ENCODE measurements around the gene NENF.

NENF gene

DNA sequence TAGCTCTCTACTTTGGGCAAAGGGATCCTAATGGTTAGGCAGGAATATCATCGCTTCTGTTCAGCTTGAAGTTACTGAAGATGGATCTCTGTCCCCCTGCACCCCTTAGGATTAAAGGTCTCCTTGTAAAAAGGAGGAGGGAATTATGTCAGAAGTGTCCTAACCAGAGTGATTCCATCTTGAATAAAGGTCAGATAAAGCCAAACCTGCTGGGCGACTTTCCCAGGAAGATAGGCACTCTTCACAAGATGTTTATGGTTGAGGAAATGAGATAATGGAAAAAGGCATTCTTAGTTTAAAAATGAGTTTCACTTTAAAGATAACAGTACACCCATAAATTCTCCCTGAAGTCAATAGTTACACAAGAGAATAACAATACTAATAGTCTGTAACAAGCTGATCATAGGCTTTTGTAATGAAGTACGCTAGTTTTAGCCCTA, 1.7 kb upstream of the NENF start:
- FAIRE-seq: no peak

DNA sequence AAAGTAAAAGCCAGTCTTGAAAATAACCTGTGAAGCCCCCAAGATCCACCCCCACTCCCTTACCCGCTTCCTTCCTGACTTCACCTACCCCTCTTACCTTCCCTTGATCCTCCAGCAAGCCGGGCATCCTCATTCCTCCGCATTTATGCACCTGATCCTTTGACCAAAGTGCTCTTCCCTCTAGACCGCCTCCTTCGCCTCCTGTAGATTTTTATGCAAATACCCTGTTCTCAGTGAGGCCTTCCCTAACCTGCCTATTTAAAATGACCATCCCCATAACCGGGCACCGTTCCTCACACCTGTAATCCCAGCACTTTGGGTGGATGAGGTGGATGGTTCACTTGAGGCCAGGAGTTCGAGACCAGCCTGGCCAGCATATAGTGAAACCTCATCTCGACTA, 1.1 kb upstream of the NENF start:
- FAIRE-seq: no peak
- DNase-seq (ENCODE audit: low spot score): no peak

More for the DNA sequence above, 1.7 kb upstream of the NENF start:
- no peak for DNase-seq (ENCODE audit: low spot score)

DNA sequence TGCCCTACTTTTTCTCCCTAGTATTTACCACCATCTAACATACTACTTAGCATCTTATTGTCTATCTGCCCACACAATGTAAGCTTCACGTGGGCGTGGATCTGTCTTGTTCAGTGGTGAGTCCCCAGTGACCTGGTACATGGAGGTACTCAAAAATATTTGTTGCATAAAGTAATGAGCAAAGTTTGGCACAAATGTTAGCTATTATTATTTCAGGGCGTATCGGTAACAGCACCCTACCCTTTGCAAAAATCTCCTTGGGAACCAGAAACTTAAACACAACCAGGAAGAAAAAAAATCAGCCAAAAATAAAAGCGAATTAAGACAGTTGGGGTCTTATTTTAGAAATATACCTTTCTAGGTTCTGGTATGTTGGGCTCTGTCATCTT, 454 bp upstream of the NENF start:
- no peak for DNase-seq (ENCODE audit: low spot score)
- FAIRE-seq: no peak

DNA sequence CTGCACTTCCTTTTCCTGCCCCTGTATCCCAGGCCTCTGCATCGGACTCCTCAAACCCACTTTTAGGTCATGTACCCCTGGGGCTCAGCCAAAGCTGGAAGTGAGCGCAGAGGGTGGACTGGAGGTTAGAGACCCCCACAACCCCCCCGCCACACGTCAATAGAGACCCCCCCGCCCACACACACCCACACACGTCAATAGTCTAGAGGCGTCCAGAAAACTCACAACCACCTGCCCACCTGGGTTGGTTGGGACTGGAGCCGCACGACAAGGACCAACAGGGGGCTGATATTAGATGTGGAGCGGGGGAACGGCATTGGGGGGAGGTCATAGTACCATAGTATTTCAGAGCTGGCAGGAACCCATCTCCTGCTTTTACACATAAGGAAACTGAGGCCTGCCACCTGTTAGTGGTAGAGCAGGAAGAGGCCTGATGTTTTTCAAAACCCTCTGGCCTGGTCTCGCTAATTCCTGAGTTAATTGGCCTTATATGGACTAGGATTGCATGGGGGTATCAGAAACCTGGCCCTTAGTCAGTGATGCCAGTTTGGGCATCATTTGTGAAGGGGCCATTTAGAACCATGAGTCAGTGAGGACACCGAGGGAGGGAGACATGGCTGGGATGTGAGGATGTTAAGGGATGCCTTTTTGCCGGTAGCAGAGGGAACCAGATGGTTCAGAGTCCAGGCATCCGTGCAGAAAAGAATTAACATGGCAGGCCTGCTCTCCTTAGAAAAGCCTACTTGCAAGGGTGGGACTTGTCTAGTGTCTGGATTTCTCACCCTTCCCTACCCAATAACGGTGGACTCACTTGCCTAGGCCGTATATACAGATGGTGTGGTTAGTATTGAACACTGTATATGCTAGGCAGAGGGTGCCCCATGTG, 1.1 kb downstream of the NENF start:
- no peak for FAIRE-seq
- DNase-seq (ENCODE audit: low spot score): no peak

DNA sequence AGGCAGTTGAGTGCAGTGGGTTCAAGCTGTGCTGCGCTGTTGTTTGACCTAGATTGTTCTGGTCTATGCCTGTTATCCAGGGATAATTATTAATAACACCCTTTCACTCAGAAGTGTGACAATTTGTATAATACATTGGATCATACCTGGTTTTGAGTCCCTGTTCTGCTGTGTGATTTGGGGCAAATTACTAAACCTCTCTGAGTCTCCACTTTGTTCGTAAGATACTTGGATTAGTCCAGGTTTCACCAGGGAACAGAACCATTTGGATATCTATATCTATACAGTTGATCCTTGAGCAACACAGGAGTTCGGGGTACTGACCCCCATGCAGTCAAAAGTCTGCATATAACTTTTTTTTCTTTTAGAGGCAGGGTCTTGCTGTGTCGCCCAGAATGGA, 2.3 kb downstream of the NENF start:
- FAIRE-seq: no peak

DNA sequence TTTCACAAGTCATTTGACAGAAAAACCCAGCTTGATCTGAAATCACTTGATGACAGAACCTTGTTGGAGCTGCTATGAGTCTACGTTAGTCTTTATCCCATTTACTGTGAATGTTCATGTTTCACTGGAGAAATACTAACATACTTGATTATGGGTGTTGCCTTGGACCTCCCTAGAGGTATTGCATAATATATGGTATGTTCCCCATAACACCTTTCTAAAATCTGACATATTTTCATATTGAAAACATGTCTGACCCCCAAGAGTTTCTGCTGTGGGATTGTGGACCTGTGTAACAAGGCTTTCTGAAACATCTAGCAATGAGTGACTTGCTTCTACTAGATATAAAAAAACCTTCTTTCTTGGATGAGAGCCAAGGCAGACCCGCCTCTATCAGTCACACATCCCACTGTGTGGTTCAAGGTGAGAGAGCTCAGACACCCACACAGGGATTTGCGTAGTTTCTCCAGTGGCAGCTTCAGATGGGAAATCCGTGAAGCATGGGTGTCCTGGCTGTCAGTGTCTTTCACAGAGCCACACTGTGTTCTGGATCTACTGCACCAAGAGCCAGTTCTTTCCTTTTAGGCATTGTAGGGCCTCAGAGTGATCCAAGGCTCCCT, 4.6 kb downstream of the NENF start:
- FAIRE-seq (no peak), DNase-seq (ENCODE audit: low spot score) (no peak)

More for the DNA sequence above, 2.3 kb downstream of the NENF start:
- no peak for DNase-seq (ENCODE audit: low spot score)

DNA sequence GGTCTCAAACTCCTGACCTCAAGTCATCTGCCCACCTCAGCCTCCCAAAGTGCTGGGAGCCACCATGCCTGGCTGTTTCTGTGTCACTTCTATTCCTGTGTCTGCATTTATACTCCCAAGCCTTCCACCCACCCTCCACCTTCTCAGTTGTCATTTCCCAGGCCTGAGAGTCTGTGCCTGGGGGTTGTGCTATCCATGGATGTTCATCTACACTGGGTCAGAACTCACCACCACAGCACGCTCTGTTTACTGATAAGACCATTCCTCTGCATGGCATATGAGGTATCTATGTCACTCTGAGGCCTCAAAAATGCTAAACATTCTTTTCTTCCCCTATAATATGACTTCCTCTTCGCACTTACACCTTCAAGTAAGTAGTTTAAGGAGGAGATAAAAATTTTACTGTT, 6.1 kb downstream of the NENF start:
- DNase-seq (ENCODE audit: low spot score) (no peak), FAIRE-seq (no peak)

DNA sequence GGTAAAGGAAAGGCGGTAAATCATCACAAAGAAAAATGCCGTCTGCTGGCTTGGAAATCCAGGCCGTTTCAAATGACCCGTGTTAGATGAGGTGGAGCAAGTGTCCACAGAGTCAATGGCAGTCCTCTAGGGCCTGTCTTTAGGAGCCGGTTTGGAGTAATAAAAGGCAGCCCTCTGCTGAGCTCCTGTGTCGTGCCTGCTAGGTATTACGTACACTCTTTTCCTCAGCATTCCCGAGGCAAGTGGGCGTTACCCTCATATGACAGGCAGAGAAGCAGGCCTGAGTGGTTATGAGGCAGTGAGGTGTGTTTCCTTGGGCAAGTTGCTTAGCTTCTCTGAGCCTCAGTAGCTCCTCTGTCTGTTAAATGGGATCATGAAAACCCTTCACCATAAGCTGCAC, 7.7 kb downstream of the NENF start:
- DNase-seq (ENCODE audit: low spot score) (no peak), FAIRE-seq (no peak)

DNA sequence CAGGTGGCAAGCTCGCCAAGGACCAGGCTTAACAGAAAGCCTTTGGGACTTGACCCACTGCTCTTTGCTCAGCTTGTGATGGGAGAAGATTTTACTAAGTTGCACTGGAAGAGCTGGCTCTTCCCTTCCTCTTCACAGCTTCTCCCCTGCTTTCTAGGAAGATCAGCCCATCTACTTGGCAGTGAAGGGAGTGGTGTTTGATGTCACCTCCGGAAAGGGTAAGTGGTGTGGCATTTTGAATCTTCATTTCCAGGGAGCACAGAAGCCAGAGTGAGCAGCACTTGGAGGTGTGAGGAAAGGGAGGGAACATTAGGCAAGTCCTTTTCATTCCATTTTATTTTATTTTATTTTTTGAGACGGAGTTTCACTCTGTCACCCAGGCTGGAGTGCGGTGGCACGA, 9.7 kb downstream of the NENF start:
- no peak for FAIRE-seq
- no peak for DNase-seq (ENCODE audit: low spot score)

DNA sequence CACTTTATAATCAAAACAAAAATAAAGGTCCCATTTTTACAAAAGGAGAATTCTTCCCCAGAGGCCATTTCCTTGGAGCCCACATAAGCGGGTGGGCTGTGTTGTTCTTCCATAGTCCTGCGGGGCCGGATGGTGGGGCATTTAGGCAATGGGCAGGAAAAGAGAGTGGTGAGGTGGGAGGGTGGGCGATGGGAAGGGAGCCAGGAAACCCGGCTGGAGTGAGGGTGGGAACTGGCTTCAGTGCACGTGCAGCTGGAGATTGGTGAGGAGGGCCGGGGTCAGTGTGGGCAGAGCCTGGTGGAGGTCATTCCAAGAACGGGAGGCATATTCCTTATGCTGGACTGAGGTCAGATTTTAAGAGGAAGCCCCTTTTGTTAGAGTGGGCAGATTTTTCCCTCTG, 13.6 kb downstream of the NENF start:
- FAIRE-seq (no peak), DNase-seq (ENCODE audit: low spot score) (no peak)

DNA sequence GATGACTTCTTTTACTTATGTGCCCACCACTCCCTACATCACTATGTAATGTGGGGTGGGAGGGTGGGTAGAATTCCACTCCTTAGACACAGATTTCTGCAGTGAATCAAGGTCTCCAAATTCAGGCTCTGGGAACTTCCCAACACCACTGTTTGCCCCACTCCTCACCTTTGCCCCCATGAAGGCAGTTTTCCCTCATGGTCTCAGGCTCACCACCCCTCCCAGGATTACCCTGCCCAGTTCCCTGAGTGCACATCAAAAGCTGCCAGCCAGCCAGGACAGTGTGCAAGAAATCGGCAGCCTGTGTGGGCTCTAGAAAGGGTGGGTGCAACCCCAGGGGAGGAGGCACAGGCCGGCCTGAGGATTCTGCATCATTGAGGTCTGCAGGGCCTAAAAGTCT, 14.8 kb downstream of the NENF start:
- FAIRE-seq (no peak), DNase-seq (ENCODE audit: low spot score) (no peak)

DNA sequence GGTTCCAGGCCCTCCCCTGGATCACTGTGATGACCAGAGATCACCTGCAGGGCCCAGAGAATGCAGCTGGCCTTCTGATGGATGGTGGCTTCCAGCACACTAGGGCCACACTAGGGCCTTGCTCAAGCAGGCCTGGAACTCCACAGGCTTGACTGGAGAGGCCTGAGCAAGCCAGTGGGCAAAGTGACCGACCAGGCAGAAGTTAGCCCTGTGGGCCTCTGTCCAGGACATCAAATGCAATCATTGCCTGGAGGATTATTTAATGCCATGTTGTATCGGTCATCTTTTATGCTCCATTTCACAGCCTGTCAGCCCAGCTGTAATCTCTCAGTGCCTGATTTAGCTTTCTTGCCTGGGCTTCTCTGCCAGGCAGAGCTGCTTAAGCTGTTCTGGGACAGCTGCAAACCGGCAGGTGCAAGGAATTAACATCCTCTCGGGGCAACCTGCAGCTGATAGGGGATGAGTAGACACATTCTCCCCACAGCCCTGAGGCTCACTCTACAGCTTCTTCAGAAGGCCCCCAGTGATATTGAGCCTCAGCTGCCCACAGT, 17.7 kb downstream of the NENF start:
- no peak for DNase-seq (ENCODE audit: low spot score)
- FAIRE-seq: no peak

DNA sequence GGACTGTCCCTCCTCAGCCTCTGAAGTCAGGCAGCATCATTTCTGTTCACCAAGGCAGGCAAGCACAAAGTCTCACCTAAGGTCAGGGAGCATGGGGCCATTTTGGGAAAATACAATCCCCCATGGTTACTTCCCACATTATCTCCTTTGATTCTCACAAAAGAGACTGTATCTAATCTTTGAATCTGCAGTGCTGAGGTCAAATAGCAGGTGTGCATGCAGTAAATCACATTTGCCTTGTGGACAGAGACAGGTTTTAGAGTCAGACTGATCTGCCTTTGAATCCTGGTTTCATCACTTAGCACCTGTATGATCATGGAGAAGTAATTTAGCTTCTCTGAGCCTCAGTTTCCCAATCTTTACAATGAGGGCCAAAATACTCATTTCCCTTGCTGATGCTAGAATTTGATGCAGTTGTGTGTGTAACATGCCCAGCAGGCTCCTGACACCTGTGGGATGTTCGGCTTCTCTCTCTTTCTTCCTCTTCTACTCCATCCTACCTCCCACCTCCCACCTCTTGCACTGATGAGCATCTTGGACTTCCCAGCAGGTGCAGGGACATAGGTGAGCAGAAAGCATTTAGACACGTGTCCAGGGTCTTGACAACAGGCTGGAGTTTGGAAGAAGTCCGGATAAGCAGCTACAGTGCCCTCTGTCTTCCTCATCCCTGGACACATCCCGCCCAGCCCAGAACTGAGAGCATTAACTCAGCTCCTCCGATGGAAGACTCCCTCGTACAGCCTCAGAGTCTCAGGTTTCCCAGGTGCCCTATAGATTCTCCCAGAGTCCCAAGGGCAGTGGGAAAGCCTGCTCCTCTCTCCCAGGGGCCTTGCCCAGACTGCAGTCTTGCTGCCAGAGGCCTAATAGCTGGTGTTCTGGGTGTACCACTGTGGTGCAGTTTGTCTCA, 18.9 kb downstream of the NENF start:
- DNase-seq (ENCODE audit: low spot score) (no peak), FAIRE-seq (no peak)

DNA sequence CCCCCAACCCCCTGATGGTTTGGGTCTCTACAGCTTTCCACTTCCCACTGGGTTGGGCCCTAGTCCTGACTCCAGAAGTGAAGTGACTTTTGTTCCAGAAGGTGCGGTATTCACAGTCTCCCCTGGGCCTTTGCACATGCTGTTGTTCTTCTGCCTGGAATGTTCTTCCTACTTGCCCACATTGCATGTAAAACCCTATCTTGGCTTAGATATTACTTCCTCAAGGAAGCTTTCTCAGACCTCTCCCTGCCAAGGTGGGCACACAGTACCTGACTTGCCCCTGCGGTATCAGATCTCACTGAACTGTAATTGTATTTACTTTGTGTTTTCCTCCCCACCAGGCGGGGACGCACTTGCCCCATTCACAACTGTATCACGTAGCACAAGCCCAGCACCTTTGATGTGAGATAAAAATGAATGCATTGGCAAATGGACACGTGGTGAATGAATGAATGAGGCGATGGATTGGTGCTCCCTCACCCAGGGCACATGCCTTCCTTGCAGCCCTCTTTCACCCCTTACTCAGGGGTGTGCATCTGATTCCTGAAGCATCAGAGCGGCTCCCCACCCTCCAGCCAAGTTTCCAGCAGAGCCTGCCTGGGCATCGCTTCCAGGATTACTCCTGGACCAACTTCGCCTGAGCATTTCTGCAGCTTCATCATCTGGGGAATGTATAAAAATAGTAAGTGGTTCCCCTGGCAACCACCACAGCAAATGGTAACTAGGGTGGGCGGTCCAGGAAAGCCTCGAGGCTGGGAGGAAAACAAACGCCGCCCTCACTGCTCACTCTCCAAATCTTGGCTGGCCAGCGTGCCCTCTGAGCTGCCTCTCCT, 19.8 kb downstream of the NENF start:
- DNase-seq (ENCODE audit: low spot score): no peak
- peak; percentile 20 for FAIRE-seq

DNA sequence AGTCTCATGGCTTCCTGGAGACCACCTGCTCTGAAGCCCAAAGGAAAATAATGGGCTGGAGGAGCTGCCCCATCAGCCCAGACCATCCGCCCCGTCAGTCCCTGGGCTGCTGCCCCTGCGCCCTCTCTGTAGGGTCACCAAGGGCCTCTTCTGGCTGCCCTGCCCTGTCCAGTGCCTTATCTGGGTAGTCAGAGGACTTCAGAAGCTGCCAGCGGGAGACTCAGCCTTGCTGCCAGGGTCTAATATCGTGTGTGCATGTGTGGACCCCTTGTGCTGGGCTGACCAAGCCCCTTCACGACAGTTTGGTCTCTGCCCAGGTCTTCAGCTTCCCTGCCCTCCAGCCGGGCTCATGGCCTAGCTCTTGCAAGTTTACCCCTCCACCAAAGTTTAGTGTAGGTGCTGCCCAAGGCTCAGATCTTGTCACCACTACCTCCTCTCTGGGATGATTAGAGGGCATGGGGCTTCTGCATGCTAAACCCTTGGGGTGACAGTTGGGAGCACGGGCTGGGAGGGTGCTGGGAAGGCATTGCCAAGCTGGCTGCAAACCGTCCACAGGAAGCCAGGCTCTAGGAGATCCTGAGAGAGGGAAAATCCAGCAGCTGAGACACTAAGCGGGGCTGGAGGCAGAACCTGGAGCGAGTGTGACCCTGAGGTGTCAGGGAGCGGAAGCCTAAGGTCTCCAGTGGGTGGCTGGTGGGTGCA, 20.6 kb downstream of the NENF start:
- no peak for DNase-seq (ENCODE audit: low spot score)
- no peak for FAIRE-seq

DNA sequence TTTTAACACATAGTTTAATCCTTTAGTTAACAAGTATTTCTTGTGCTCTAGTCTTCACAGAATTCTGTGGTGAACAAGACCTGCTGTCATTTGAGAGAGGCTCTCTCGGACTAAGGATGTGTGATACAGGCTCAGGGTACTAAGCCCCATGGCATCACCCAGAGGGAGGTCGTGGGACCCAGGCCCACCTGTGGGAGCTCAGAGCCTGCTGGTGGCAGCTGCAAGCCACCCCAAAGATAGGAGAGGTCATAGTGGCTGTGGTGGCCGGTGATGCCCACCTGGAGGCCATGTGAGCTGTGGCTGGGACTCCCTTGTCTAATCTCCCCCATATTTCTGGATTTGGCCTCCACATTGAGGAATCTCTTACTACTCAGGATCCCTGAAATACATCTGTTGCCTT, 22.0 kb downstream of the NENF start:
- FAIRE-seq (no peak), DNase-seq (ENCODE audit: low spot score) (no peak)

DNA sequence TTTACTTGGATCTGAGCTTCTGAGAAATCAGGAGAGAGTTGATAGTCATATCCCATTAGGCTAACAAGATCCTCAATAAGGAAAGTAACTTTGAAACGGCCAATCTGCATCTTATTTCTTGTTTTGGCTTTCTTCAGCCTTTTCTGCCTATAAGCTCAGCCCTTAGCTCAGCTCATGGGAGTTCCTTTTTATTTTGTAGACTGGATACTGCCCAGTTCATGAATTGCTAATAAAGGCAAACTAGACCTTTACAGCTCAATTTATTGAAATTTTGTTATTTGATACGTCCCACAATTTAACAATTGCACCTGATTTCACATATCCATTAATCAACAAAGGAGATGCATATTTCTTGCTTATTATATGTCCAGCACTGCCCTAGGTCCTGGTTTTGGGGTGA, 22.7 kb downstream of the NENF start:
- no peak for DNase-seq (ENCODE audit: low spot score)
- FAIRE-seq: no peak

DNA sequence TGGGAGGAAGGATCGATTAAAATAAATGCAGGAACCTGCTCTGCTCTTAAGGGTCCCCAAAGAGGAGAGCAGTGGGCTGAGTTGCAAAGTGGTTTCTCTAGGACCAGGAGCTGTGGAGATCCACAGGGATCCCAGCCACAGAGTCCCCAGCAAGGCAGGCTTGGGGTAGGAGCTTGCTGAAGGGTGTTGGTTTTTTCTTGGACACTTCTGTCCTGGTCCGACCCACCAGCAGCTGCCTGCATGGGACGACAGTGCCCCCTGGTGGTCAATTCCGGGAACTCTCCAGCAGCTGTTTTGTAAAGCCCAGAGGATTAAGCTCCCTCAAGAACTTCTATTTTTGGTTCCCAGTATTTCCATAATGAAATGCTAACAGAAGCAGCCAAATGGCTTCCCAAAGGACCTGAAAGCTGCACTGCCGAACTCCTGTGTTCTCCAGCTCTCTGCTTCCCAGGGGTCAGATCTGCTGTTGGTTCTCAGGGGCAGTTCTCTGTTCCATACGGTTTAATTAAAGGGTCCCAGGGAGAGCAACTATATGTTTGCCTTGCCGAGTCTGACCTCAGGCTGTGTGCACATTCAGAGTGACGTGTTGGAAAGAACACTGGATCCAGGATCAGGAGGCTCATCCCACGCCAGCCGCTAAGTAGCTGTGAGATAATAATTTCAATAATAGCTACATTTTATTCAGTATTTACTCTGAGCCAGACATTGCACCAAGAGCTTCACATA, 23.2 kb downstream of the NENF start:
- peak; percentile 81 for DNase-seq (ENCODE audit: low spot score)
- FAIRE-seq: no peak

DNA sequence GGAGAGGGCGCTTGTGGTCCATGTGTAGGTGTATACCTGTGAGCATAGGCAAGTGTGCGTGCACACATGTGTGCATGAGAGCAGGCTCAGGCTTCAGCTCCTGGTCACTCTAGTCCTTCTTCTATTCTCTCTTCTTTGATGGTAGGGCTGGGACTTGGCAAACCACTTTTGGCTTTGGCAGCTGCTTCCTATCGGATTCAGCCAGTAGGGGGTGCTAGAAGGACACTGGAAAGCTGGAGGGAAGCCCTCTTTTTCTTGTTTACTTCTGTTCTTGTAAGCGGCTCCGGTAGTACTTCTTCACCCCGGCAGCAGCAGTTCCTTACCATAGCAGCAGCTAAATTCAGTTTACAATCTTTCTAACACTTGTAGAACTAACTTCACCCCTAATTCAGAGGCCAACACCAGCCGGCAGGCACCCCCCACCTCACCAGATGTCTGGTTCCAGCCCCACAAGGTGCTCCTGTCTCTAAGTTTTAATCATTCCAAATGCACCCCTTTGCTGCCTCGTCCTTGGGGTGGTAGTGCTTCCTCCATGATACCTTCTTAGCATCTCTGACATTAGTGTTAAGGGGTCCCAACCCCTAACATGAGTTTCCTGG, 25.1 kb downstream of the NENF start:
- DNase-seq (ENCODE audit: low spot score) (peak; percentile 64), FAIRE-seq (no peak)

Data from urothelium cell line (cell line).